ENCODE data around the gene IFITM1.
"Not testable (repeated sequence)": the region's sequence is repeated elsewhere in the genome, so short reads cannot be mapped to it uniquely, and the experiment has no call there.

IFITM1 gene

GRCh38 chr11:340539-341512, 27.0 kb downstream of the IFITM1 start:
- H3K36me3 ChIP-seq (ENCODE audit: control insufficient read depth in 2 of 2, insufficient read depth in 2 of 2, low read length in 2 of 2) = no peaks in the 10 kb centered on the region
- peaks cover 7% of the 10 kb centered on the region for H3K4me1 ChIP-seq (ENCODE audit: control insufficient read depth, insufficient read depth, low read length)
- H3K9me3 ChIP-seq (ENCODE audit: control insufficient read depth in 2 of 2, low read length in 2 of 2) = no peaks in the 10 kb centered on the region
- no peak overlapping the region for H3K9ac ChIP-seq (ENCODE audit: low read length in 2 of 2)
- H3K4me3 ChIP-seq (ENCODE audit: low read length in 2 of 2) = no peak overlapping the region
- H3K27ac ChIP-seq (ENCODE audit: low read length) = no peak overlapping the region
- peaks cover 0 to 2% of the 10 kb centered on the region in 2 donors for H3K27me3 ChIP-seq (ENCODE audit: control insufficient read depth in 1 of 2, insufficient read depth in 2 of 2, low read length in 2 of 2)

DNA sequence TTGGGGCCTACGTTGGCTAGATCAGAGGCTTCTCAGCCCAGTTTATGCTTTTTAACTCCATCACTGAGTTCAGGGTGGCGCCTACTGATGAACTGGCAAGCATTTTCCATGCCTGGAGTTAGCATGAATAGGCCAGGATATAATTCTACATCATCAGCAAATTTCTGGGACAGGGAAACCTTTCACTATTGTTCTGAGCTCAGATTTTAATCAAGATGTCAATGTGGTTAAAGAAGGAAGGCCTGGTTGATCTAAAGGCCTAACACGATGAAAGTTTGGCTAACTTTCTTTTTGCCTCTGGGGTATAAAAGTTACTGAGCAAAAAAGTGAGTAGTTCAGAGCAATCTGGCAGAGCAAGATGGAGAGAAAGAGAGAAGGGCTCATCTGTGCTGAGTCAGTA, 28.5 kb downstream of the IFITM1 start:
- Histone ChIP-seq H3K9me3 (ENCODE audit: control insufficient read depth in 2 of 2, low read length in 2 of 2) (no peaks in the 10 kb centered on the region), H3K27me3 (ENCODE audit: control insufficient read depth in 1 of 2, insufficient read depth in 2 of 2, low read length in 2 of 2) (peaks cover 0 to 2% of the 10 kb centered on the region in 2 donors), H3K4me3 (ENCODE audit: low read length in 2 of 2) (no peak overlapping the region), H3K36me3 (ENCODE audit: control insufficient read depth in 2 of 2, insufficient read depth in 2 of 2, low read length in 2 of 2) (no peaks in the 10 kb centered on the region), H3K9ac (ENCODE audit: low read length in 2 of 2) (no peak overlapping the region), H3K4me1 (ENCODE audit: control insufficient read depth, insufficient read depth, low read length) (no peaks in the 10 kb centered on the region), H3K27ac (ENCODE audit: low read length) (no peak overlapping the region)

GRCh38 chr11:344836-345578, 31.2 kb downstream of the IFITM1 start:
- Histone ChIP-seq H3K4me1 (ENCODE audit: control insufficient read depth, insufficient read depth, low read length) (no peaks in the 10 kb centered on the region), H3K27me3 (ENCODE audit: control insufficient read depth in 1 of 2, insufficient read depth in 2 of 2, low read length in 2 of 2) (no peaks in the 10 kb centered on the region), H3K4me3 (ENCODE audit: low read length in 2 of 2) (no peak overlapping the region), H3K27ac (ENCODE audit: low read length) (no peak overlapping the region), H3K9me3 (ENCODE audit: control insufficient read depth in 2 of 2, low read length in 2 of 2) (no peaks in the 10 kb centered on the region), H3K9ac (ENCODE audit: low read length in 2 of 2) (no peak overlapping the region), H3K36me3 (ENCODE audit: control insufficient read depth in 2 of 2, insufficient read depth in 2 of 2, low read length in 2 of 2) (no peaks in the 10 kb centered on the region)

GRCh38 chr11:346529-346928, 32.7 kb downstream of the IFITM1 start:
- Histone ChIP-seq H3K27ac (ENCODE audit: low read length) (no peak overlapping the region), H3K36me3 (ENCODE audit: control insufficient read depth in 2 of 2, insufficient read depth in 2 of 2, low read length in 2 of 2) (no peaks in the 10 kb centered on the region), H3K27me3 (ENCODE audit: control insufficient read depth in 1 of 2, insufficient read depth in 2 of 2, low read length in 2 of 2) (no peaks in the 10 kb centered on the region), H3K9ac (ENCODE audit: low read length in 2 of 2) (no peak overlapping the region), H3K4me1 (ENCODE audit: control insufficient read depth, insufficient read depth, low read length) (no peaks in the 10 kb centered on the region), H3K9me3 (ENCODE audit: control insufficient read depth in 2 of 2, low read length in 2 of 2) (no peaks in the 10 kb centered on the region), H3K4me3 (ENCODE audit: low read length in 2 of 2) (no peak overlapping the region)

DNA sequence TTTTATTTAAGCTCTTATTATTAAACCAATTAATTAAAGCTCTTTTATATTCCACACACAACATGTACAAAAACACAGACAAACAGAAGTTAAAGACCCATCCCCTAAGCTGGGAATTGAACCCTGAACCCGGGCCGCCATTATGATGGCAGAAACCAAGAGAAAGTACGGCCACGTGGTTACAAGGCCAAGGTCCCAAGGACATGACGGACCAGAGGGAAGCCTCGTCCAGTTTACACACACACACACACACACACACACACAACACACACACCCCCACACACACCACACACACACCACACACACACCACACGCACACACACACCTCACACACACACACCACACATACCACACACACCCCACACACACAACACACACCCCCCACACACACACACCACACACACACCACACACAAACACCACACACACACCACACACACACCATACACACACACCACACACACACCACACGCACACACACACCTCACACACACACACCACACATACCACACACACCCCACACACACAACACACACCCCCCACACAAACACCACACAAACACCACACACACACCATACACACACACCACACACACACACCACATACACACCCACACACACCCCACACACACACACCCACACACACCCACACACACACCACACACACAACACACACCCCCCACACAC, 35.6 kb downstream of the IFITM1 start:
- H3K9me3 ChIP-seq (ENCODE audit: control insufficient read depth in 2 of 2, low read length in 2 of 2); H3K36me3 ChIP-seq (ENCODE audit: control insufficient read depth in 2 of 2, insufficient read depth in 2 of 2, low read length in 2 of 2); H3K27ac ChIP-seq (ENCODE audit: low read length); H3K4me3 ChIP-seq (ENCODE audit: low read length in 2 of 2); H3K9ac ChIP-seq (ENCODE audit: low read length in 2 of 2); H3K27me3 ChIP-seq (ENCODE audit: control insufficient read depth in 1 of 2, insufficient read depth in 2 of 2, low read length in 2 of 2): not testable (repeated sequence)
- peaks cover 18% of the 10 kb centered on the region for H3K4me1 ChIP-seq (ENCODE audit: control insufficient read depth, insufficient read depth, low read length)

- not testable (repeated sequence) for H3K36me3 ChIP-seq (ENCODE audit: control insufficient read depth in 2 of 2, insufficient read depth in 2 of 2, low read length in 2 of 2); H3K9ac ChIP-seq (ENCODE audit: low read length in 2 of 2); H3K27ac ChIP-seq (ENCODE audit: low read length); H3K9me3 ChIP-seq (ENCODE audit: control insufficient read depth in 2 of 2, low read length in 2 of 2); H3K4me3 ChIP-seq (ENCODE audit: low read length in 2 of 2); H3K27me3 ChIP-seq (ENCODE audit: control insufficient read depth in 1 of 2, insufficient read depth in 2 of 2, low read length in 2 of 2)
- peaks cover 22% of the 10 kb centered on the region for H3K4me1 ChIP-seq (ENCODE audit: control insufficient read depth, insufficient read depth, low read length)
Observed at GRCh38 chr11:350033-350722, 36.3 kb downstream of the IFITM1 start.

DNA sequence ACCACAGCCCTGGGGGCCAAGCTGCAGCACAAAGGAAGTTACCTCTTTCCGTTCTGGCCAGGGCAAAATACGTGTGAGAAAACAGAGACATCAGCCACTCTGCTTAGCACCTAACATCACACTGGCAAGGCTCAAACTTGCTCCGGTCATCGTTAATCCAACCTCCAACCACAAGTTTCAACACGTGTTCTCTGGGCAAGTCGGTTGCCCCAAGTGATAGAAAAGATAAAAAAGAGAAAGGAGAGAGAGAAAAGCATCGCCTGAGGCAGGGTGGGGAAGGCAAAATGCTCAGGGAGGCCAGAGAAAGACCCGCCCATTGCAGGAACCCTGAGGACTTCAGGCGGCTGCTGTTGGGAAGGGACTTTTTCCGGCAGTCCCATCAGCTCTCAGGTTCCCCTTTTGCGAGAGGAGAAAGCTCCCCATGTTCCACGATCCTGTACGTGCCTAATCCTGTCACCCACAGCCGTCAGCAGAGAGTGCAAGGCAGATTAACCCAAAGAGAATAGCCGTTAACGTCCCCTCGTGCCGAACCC, 36.9 kb downstream of the IFITM1 start:
- Histone ChIP-seq H3K4me3 (ENCODE audit: low read length in 2 of 2) (no peak overlapping the region), H3K9me3 (ENCODE audit: control insufficient read depth in 2 of 2, low read length in 2 of 2) (no peaks in the 10 kb centered on the region), H3K9ac (ENCODE audit: low read length in 2 of 2) (no peak overlapping the region), H3K27ac (ENCODE audit: low read length) (no peak overlapping the region), H3K36me3 (ENCODE audit: control insufficient read depth in 2 of 2, insufficient read depth in 2 of 2, low read length in 2 of 2) (no peaks in the 10 kb centered on the region), H3K4me1 (ENCODE audit: control insufficient read depth, insufficient read depth, low read length) (peaks cover 28% of the 10 kb centered on the region), H3K27me3 (ENCODE audit: control insufficient read depth in 1 of 2, insufficient read depth in 2 of 2, low read length in 2 of 2) (no peaks in the 10 kb centered on the region)

DNA sequence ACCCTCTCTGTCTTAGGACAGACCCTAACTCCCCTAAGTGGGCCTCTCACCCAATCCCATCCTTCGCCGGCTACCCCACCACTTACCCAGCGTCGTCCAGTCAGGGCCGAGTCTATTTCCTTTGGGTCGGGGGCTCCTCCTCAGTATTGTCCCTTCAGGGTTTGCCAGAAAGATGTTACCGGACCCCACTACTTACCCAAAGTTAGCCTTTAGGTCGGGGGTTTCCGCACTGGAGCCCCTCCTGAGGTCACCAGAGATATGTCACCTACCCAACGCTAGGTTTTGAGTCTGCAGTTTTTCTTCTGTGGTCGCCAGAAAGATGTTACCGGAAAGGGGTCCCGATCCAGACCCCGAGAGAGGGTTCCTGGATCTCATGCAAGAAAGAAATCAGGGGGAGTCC, 37.6 kb downstream of the IFITM1 start:
- H3K27ac ChIP-seq (ENCODE audit: low read length) = no peak overlapping the region
- H3K36me3 ChIP-seq (ENCODE audit: control insufficient read depth in 2 of 2, insufficient read depth in 2 of 2, low read length in 2 of 2) = no peaks in the 10 kb centered on the region
- H3K9me3 ChIP-seq (ENCODE audit: control insufficient read depth in 2 of 2, low read length in 2 of 2) = no peaks in the 10 kb centered on the region
- no peak overlapping the region for H3K4me3 ChIP-seq (ENCODE audit: low read length in 2 of 2)
- no peaks in the 10 kb centered on the region for H3K27me3 ChIP-seq (ENCODE audit: control insufficient read depth in 1 of 2, insufficient read depth in 2 of 2, low read length in 2 of 2)
- H3K9ac ChIP-seq (ENCODE audit: low read length in 2 of 2) = no peak overlapping the region
- peaks cover 28% of the 10 kb centered on the region for H3K4me1 ChIP-seq (ENCODE audit: control insufficient read depth, insufficient read depth, low read length)

DNA sequence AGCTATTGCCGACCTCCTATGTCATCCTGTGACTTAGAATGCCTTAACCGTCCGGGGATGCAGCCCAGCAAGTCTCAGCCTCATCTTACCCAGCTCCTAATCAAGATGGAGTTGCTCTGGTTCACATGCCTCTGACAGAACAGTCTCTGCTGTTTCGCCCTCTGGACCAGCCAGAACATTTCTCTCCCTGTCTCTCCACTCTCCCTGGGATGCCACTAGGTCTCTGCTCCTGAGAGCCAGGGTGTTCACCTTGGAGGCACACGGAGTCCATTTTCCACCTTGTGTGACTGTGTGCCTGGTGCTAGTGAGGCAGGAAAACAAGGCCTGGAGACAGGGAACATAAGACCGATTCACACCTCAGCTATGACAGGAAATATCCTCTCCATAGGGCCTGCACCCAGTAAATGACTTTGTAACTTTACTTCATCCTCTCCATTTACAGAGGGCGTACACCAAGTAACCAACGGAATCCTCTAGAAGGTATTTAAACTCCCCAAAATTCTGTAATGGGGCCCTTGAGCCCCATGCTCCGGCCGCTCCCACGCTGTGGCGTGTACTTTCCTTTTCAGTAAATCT, 38.7 kb downstream of the IFITM1 start:
- H3K9me3 ChIP-seq (ENCODE audit: control insufficient read depth in 2 of 2, low read length in 2 of 2) = no peaks in the 10 kb centered on the region
- no peaks in the 10 kb centered on the region for H3K36me3 ChIP-seq (ENCODE audit: control insufficient read depth in 2 of 2, insufficient read depth in 2 of 2, low read length in 2 of 2)
- H3K27me3 ChIP-seq (ENCODE audit: control insufficient read depth in 1 of 2, insufficient read depth in 2 of 2, low read length in 2 of 2) = no peaks in the 10 kb centered on the region
- H3K4me1 ChIP-seq (ENCODE audit: control insufficient read depth, insufficient read depth, low read length) = peaks cover 28% of the 10 kb centered on the region
- H3K27ac ChIP-seq (ENCODE audit: low read length) = peak overlapping the region; percentile 100
- no peak overlapping the region for H3K4me3 ChIP-seq (ENCODE audit: low read length in 2 of 2)
- H3K9ac ChIP-seq (ENCODE audit: low read length in 2 of 2) = peak overlapping the region in 1 of 2 donors; percentile 74

All from stomach smooth muscle (tissue), 2 donors.